GM18907 (cell line): ENCODE results near the gene CCAR1.
"Not testable (repeated sequence)": the region's sequence is repeated elsewhere in the genome, so short reads cannot be mapped to it uniquely, and the experiment has no call there.

Experiments used
- ATAC-seq: cut with Tn5 transposase; IDR thresholded peaks from one replicate; pipeline ENCODE4 v1.9.1; 2021; ENCODE audit warnings: mild to moderate bottlenecking, moderate library complexity; ENCODE audit not compliant: unreplicated experiment

Gene CCAR1, protein sequence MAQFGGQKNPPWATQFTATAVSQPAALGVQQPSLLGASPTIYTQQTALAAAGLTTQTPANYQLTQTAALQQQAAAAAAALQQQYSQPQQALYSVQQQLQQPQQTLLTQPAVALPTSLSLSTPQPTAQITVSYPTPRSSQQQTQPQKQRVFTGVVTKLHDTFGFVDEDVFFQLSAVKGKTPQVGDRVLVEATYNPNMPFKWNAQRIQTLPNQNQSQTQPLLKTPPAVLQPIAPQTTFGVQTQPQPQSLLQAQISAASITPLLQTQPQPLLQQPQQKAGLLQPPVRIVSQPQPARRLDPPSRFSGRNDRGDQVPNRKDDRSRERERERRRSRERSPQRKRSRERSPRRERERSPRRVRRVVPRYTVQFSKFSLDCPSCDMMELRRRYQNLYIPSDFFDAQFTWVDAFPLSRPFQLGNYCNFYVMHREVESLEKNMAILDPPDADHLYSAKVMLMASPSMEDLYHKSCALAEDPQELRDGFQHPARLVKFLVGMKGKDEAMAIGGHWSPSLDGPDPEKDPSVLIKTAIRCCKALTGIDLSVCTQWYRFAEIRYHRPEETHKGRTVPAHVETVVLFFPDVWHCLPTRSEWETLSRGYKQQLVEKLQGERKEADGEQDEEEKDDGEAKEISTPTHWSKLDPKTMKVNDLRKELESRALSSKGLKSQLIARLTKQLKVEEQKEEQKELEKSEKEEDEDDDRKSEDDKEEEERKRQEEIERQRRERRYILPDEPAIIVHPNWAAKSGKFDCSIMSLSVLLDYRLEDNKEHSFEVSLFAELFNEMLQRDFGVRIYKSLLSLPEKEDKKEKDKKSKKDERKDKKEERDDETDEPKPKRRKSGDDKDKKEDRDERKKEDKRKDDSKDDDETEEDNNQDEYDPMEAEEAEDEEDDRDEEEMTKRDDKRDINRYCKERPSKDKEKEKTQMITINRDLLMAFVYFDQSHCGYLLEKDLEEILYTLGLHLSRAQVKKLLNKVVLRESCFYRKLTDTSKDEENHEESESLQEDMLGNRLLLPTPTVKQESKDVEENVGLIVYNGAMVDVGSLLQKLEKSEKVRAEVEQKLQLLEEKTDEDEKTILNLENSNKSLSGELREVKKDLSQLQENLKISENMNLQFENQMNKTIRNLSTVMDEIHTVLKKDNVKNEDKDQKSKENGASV

DNA sequence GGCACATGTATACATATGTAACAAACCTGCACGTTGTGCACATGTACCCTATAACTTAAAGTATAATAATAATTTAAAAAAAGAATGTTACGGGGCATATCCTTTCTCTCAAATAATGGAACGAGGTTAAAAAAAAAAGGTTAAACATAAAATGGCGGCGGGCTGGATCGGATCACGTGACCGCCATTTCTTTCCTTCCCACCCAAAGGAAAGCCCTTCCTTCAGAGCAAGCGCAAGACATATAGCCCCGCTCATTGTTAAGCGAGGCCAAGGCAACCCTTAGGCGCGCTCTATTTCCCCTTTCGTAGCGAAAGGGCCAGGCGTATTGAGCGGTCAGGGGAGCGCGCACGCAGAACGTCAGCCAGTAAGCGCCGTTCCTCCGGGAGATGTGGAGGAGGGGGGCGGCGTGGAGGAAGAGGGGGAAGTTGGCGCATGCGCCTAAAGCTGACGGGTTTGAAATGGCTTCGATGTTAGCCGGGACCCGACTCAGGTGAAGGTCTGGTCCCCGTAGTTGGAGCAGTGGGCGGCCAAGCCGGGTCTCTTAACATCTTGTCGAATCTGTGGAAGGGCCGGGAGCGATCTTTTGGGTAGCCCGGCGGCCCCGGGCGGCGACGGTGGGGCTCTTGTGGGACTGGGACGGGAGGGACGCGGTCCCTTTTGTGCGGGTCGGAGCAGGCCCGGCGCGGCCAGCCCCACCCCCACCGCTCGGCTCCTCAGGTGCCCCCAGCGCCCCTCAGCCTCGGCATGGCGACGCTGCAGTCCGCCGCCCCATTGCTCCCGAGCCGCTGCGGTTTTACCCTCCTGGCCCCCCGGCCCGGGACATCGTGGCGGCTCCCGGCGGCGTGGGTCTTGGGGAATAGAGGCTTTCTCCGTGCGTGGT lies at the start of gene CCAR1:
CCAR1 (plus strand) TSS at position 447 of the 880 bp plus-strand sequence. CDS start 1,266 bp downstream, outside the sequence.
- ATAC-seq, result peak; percentile 99

DNA sequence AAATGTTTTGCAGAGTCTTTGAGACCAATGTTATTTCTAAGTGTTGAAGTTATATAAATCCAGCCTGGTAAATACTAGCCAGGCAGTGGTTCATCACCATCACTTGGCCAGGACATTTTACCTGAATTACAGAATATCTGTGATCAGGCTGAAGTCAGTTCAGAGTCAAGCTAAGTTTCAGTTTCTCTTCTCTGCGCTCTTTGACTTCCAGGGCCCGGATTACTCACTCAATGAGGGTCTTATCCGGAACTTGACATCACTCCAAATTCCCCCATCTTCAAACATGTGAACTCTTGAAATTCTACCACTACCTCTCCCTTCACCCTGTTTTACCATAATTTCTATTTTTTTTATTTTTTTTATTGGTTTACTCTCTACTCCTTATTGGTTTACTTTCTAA lies 36.6 kb upstream of the CCAR1 start:
- ATAC-seq, result no peak

DNA sequence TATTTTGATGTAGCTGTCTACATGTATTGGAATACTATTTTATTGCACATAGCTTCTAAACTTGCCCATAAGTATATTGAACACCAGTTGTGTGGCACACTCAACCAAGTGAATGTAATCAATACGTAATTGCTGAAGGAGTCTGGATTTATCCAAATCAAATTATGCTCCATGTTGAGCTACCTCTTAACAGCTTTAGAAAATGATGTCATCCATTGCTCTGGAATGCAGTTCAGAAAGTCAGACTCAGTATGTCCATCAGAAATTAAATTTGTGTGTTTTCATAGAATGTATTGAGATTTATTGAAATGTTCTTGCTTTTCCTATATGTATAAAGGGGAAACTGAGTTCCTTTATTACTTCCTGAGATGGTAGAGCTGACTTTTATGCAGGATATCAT lies 25.0 kb upstream of the CCAR1 start:
- no peak for ATAC-seq

DNA sequence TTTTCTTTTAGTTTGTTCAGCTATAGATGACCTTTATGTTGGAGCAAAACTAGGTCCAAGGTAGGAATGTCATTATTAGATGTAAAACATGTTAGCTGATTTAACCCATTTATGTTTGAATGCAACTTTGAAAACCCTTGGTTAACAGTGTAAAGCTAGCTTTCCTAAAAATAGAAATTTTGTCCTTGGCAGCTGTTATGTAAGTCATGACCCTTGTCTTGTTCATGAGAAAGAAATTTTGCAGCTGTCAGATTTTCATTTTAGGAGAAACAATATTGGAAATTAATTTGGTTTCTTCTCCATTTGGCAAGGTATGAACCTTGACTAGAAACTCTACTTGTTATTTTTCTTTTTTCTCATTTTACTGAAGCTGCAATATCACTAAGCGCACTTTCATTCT lies 23.9 kb upstream of the CCAR1 start:
- ATAC-seq, result no peak

DNA sequence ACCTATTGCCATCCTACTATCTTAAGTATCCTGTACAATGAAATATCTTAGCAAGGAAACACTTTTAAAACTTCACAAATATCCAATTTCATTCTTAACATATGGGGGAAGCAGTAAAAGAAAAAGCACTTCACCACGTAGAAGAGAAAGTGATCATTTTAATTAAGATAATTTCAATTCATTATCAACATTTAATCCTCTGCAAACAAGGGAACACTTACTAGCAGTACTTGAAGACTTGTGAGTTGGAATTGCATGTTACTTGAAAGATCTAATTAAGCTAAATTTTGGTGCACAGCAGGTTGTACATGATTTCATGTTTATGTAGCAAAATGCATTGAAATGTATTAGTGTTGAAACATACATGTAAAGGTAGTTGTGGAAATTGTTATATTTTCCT lies 20.8 kb upstream of the CCAR1 start:
- no peak for ATAC-seq

DNA sequence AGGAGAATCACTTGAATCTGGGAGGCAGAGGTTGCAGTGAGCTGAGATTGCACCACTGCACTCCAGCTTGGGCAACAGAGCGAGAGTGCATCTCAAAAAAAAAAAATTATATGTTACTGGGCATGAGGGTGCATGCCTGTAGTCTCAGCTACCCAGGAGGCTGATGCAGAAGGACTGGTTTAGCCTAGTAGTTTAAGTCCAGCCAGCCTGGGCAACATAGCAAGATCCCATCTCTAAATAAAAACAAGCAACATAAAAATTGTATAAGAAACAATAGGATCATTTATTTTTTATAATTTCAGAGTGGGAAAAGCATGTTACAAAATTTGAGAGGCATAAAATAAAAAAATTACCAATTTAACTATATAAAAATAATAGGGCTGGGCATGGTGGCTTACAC lies 15.5 kb upstream of the CCAR1 start:
- no peak for ATAC-seq

DNA sequence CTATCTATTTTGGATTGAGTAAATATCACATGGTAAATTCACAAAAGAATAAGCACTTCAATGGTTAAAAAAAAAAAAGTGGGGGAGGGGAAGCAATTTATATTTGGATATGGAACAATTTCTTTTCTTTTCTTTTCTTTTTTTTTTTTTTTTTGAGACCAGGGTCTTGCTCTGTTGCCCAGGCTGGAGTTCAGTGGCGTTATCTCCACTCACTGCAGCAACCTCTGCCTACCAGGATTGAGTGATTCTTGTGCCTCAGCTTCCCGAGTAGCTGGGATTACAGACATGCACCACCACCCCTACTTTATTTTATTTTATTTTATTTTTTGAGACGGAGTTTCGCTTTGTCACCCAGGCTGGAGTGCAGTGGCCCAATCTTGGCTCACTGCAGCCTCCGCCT lies 12.1 kb upstream of the CCAR1 start:
- ATAC-seq, result not testable (repeated sequence)

DNA sequence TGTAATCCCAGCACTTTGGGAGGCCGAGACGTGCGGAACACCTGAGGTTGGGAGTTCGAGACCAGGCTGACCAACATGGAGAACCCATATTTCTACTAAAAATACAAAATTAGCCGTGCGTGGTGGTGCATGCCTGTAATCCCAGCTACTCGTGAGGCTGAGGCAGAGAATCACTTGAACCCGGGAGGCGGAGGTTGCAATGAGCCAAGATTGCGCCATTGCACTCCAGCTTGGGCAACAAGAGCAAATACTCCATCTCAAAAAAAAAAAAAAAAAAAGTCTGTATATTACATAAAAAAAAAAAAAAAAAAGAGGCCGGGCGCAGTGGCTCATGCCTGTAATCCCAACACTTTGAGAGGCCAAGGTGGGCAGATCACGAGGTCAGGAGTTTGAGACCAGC lies 8.0 kb upstream of the CCAR1 start:
- ATAC-seq, result not testable (repeated sequence)

DNA sequence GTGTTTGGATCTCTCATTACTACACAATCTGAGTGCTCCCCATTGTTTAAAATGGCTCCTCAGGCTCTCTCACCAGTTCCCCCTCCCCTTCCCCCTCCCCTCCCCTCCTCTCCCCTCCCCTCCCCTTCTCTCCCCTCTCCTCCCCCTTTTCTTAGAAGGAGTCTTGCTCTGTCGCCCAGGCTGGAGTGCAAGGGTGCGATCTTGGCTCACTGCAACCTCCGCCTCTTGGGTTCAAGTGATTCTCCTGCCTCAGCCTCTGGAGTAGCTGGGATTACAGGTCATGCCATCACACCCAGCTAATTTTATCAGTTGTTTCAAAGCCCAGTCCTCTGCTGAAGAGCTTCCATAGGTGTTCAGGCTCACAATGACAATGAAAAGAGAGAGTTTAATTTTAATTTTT lies 3.6 kb upstream of the CCAR1 start:
- ATAC-seq, result no peak

DNA sequence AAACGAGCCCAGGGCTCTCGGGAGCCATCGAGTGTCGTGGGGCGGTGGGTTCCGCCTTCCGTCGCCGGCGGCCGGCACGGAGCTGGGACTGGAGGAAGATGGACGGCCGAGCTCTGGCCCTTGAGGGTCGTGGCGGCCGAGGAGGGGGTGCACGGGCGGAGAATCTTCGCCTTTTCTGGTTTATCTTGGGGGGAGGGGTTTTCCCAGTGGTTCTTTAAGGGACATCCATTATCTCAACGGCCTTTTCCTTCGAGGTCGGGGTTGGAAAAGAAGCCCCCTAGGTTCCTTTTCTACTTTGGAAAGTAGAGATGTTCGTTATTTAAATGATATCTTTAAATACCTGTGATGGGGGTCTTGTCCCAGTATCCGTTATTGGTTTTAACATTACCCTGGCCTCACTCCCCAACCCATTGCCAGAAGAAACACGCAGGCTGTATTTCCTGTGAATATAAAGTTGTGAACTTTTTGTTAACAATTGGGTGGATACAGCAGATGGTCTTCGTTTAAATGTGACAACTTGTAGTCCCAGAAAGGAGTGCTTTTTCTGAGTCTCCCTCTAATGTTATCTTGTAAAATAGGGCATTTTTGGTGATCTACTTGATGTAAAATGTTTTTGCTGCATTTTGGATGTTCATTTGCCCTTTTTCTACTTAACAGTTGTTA lies 765 bp downstream of the CCAR1 start:
- ATAC-seq, result peak; percentile 26

DNA sequence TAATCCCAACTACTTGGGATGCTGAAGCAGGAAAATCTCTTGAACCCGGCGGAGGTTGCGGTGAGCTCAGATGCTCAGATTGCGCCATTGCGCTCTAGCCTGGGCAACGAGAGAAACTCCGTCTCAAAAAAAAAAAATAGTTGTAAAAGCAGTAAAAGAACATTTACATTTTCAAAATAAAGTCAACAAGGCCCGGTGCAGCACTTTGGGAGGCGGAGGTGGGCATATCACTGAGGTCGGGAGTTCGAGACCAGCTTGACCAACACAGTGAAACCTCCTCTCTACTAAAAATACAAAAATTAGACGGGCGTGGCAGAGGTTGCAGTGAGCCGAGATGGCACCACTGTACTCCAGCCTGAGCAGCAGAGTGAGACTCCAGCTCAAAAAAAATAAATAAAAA lies 4.0 kb downstream of the CCAR1 start:
- ATAC-seq, result no peak

DNA sequence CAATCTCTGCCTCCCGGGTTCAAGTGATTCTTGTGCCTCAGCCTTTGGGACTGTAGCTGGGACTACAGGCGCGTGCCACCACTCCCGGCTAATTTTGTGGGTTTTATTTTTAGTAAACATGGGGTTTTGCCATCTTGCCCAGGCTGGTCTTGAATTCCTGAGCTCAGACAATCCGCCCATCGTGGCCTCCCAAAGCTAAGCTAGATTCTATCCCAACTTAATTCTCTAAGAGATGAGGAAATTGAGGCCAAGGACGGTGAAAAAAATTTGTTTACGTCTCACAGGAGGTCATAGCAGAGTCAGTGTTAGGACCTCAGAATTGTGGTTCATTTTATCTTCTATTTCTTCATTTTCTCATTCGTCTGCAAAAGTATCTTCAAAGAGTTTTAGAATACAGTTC lies 6.1 kb downstream of the CCAR1 start:
- ATAC-seq, result no peak

DNA sequence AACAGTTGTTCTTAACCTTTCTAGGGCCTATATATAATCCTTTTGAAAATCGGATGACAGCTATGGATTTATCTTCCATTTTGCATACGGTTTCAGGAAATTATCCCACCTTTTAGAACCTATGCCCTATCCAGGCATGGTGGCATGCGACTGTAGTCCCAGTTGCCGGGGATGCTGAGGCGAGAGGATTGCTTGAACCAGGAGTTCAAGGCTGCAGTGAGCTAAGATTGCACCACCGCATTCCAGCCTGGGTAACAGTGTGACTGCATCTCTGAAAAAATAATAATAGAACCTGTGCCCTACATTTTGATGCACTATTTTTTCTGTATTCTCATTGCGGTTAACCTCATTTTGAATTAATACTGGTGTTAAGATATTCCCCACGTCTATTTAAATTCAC lies 11.6 kb downstream of the CCAR1 start:
- ATAC-seq, result no peak

DNA sequence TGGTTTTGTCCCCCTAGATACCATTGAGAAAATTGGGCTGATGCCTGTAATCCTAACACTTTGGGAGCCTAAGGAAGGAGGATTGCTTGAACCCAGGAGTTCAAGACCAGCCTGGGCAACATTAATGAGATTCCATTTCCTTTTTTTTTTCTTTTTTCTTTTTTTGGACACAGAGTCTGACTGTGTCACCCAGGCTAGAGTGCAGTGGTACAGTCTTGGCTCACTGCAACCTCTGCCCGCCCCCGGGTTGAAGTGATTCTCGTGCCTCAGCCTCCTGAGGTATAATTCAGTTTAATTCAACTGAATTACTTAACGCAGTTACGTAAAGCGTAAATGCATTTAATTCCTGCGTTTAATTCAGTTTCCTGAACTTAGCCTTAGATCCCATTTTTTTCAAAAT lies 13.3 kb downstream of the CCAR1 start:
- ATAC-seq, result no peak

DNA sequence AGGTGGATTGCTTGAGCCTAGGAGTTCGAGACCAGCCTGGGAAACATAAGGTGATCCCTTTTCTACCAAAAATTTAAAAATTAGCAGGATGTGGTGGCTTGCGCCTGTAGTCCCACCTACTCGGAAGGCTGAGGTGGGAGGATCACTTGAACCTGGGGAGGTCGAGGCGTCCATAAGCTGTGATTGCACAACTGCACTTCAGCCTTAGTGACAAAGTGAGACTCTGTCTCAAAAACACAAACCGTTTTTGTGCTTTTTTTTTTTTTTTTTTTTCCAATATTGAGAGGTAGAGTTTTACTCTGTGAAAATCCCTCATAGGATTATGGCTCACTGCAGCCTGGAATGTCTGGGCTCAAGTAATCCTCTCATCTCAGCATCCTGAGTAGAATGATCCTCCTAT lies 14.1 kb downstream of the CCAR1 start:
- no peak for ATAC-seq

DNA sequence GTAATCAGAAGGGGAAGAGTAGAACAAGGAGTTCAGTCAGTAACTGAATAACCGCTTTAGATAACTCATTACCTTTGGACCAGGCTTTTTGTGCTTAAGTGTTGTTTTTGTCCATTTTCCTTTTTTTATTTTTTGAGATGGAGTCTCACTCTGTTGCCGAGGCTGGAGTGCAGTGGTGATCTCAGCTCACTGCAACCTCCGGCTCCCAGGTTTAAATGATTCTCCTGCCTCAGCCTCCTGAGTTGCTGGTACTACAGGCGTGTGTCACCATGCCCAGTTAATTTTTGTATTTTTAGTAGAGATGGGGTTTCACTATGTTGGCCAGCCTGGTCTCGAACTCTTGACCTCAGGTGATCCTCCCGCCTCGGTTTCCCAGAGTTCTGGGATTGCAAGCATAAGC lies 14.7 kb downstream of the CCAR1 start:
- ATAC-seq, result not testable (repeated sequence)

DNA sequence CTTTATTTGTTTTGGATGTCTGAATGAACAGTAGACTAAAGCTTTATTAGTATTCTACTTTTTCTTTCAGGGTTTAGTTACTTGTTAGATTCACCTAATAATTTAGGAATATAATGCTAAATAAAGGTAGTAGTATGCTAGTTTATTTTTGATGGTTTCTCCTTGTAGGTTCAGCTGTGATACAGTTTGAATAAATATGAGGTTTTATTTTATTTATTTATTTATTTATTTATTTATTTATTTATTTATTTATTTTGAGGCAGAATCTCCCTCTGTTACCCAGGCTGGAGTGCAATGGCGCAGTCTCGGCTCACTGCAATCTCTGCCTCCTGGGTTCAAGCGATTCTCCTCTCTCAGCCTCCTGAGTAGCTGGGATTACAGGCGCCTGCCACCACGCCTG lies 19.6 kb downstream of the CCAR1 start:
- ATAC-seq, result not testable (repeated sequence)

DNA sequence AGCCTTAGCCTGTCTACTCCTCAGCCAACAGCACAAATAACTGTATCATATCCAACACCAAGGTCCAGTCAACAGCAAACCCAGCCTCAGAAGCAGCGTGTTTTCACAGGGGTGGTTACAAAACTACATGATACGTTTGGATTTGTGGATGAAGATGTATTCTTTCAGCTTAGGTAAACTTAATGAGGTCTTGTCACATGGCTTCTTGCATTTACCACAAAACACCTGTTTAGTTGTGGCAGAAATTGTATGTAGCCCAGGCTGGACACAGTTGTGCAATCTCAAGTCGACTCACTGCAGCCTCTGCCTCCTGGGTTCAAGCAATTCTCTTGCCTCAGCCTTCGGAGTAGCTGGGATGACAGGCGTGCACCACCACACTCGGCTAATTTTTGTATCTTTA lies 21.4 kb downstream of the CCAR1 start:
- no peak for ATAC-seq

DNA sequence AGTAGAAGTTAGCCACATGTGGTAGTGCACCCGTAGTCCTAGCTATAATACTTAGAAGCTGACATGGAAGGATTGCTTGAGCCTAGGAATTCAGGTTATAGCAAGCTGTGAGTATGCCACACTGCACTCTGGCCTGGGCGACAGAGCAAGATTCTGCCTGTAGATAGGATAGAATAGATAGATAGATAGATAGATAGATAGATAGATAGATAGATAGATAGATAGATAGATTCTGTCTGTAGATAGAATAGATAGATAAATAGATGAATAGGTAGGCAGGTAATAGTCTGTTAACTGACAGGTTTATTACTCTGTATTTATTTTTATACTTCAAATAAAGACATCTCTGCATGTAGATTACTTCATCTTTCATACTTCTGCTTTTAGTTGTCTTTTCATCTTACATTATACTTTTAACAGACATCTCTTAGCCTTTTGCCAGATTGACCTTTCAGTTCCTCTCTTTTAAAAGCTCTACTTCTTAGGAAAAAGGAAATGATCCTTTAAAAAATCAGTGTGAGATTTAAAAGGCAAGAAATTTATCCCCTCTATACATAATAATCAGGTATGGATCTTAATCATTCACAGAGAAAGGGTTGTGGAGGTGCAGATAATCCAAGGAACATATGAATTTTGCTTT lies 31.8 kb downstream of the CCAR1 start:
- ATAC-seq, result no peak

DNA sequence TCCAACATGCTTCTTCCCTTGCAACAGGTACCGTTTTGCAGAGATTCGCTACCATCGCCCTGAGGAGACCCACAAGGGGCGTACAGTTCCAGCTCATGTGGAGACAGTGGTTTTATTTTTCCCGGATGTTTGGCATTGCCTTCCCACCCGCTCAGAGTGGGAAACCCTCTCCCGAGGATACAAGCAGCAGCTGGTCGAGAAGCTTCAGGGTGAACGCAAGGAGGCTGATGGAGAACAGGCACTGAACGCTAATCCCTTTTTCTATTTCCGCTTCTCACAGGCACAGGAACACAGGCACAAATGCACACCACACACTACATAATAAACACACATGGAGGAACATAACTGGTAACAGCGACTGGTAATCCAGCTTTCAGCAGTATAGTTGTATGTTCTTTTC lies 35.2 kb downstream of the CCAR1 start:
- no peak for ATAC-seq
